ENCODE data around the gene OSBPL3.

OSBPL3 gene

GRCh38 chr7:24891311-24891735 lies 88.7 kb downstream of the OSBPL3 start:
- Mint-ChIP-seq H3K36me3 (ENCODE audit: low read depth) (peaks cover 52% of the 10 kb centered on the region), H3K27me3 (no peaks in the 10 kb centered on the region), H3K4me3 (no peak overlapping the region), H3K27ac (peak overlapping the region; percentile 41), H3K9me3 (no peaks in the 10 kb centered on the region), H3K4me1 (ENCODE audit: low read depth) (peaks cover 83% of the 10 kb centered on the region)

DNA sequence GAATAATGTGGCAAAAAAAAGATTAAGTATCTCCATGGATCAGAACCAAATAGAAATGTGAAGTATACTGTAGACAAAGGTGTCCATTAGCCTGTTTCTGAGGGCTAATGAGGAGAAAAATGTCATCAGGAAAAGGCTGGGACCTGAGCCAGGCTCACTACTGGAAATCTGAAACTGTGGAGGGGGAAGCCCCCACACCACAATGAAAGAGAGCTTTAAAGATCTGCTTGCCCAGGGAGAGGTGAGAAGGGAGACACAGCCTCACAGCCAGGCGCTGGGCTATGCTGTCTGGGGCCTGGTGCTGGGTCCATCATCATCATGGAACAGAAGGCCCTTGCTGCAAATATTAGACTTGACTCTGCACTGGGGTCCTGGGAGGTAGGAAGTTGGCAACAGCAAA lies 90.4 kb downstream of the OSBPL3 start:
- no peak overlapping the region for H3K4me3 Mint-ChIP-seq
- no peak overlapping the region for H3K27ac Mint-ChIP-seq
- H3K9me3 Mint-ChIP-seq = no peaks in the 10 kb centered on the region
- H3K4me1 Mint-ChIP-seq (ENCODE audit: low read depth) = peaks cover 83% of the 10 kb centered on the region
- no peaks in the 10 kb centered on the region for H3K27me3 Mint-ChIP-seq
- H3K36me3 Mint-ChIP-seq (ENCODE audit: low read depth) = peaks cover 67% of the 10 kb centered on the region

GRCh38 chr7:24888653-24889052 lies 91.3 kb downstream of the OSBPL3 start:
- Mint-ChIP-seq H3K9me3 (no peaks in the 10 kb centered on the region), H3K4me3 (no peak overlapping the region), H3K27ac (no peak overlapping the region), H3K4me1 (ENCODE audit: low read depth) (peaks cover 84% of the 10 kb centered on the region), H3K27me3 (no peaks in the 10 kb centered on the region), H3K36me3 (ENCODE audit: low read depth) (peaks cover 75% of the 10 kb centered on the region)

- Mint-ChIP-seq H3K36me3 (ENCODE audit: low read depth) (peaks cover 70% of the 10 kb centered on the region), H3K27ac (peak overlapping the region; percentile 45), H3K4me1 (ENCODE audit: low read depth) (peaks cover 92% of the 10 kb centered on the region), H3K4me3 (no peak overlapping the region), H3K9me3 (no peaks in the 10 kb centered on the region), H3K27me3 (no peaks in the 10 kb centered on the region)
Measured at GRCh38 chr7:24885716-24886115, 94.3 kb downstream of the OSBPL3 start.

- Mint-ChIP-seq H3K27me3 (no peaks in the 10 kb centered on the region), H3K4me3 (no peak overlapping the region), H3K36me3 (ENCODE audit: low read depth) (peaks cover 68% of the 10 kb centered on the region), H3K9me3 (no peaks in the 10 kb centered on the region), H3K4me1 (ENCODE audit: low read depth) (peaks cover 91% of the 10 kb centered on the region), H3K27ac (peak overlapping the region; percentile 45)
Measured at GRCh38 chr7:24885305-24885704, 94.7 kb downstream of the OSBPL3 start.

- peaks cover 61% of the 10 kb centered on the region for H3K36me3 Mint-ChIP-seq (ENCODE audit: low read depth)
- H3K27ac Mint-ChIP-seq = no peak overlapping the region
- no peaks in the 10 kb centered on the region for H3K9me3 Mint-ChIP-seq
- H3K4me3 Mint-ChIP-seq = no peak overlapping the region
- H3K27me3 Mint-ChIP-seq = no peaks in the 10 kb centered on the region
- peaks cover 91% of the 10 kb centered on the region for H3K4me1 Mint-ChIP-seq (ENCODE audit: low read depth)
Measured at GRCh38 chr7:24884401-24884800, 95.6 kb downstream of the OSBPL3 start.

DNA sequence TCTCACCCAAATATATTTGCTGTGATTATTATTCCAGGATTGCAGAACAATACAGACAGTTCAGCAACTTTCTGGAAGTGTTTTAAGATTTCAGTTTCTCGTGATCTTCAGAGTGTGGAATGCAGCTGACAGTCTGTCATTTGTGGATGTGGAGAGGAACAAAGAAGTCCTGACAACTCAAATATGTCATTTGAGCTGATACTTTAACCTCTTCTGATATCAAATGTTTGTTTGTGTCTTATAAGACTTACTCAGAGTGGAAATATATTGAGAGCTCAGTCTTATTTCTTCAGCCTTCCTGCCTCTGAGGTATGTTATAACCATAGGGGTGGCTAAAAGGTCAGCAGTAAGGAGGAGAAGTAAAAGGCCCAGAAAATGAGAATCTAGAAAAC lies 96.4 kb downstream of the OSBPL3 start:
- peak overlapping the region; percentile 81 for H3K27ac Mint-ChIP-seq
- H3K9me3 Mint-ChIP-seq = no peaks in the 10 kb centered on the region
- H3K4me3 Mint-ChIP-seq = peak overlapping the region; percentile 49
- H3K27me3 Mint-ChIP-seq = no peaks in the 10 kb centered on the region
- H3K36me3 Mint-ChIP-seq (ENCODE audit: low read depth) = peaks cover 54% of the 10 kb centered on the region
- H3K4me1 Mint-ChIP-seq (ENCODE audit: low read depth) = peaks cover 91% of the 10 kb centered on the region

- H3K27me3 Mint-ChIP-seq = no peaks in the 10 kb centered on the region
- H3K9me3 Mint-ChIP-seq = no peaks in the 10 kb centered on the region
- peaks cover 54% of the 10 kb centered on the region for H3K36me3 Mint-ChIP-seq (ENCODE audit: low read depth)
- peak overlapping the region; percentile 49 for H3K4me3 Mint-ChIP-seq
- peak overlapping the region; percentile 81 for H3K27ac Mint-ChIP-seq
- H3K4me1 Mint-ChIP-seq (ENCODE audit: low read depth) = peaks cover 94% of the 10 kb centered on the region
Measured at GRCh38 chr7:24882989-24883621, 96.9 kb downstream of the OSBPL3 start.

GRCh38 chr7:24881623-24882022 lies 98.4 kb downstream of the OSBPL3 start:
- Mint-ChIP-seq H3K9me3 (no peaks in the 10 kb centered on the region), H3K4me1 (ENCODE audit: low read depth) (peaks cover 98% of the 10 kb centered on the region), H3K27ac (peak overlapping the region; percentile 5), H3K27me3 (no peaks in the 10 kb centered on the region), H3K4me3 (peak overlapping the region; percentile 3), H3K36me3 (ENCODE audit: low read depth) (peaks cover 44% of the 10 kb centered on the region)

GRCh38 chr7:24880886-24881285 lies 99.1 kb downstream of the OSBPL3 start:
- Mint-ChIP-seq H3K36me3 (ENCODE audit: low read depth) (peaks cover 41% of the 10 kb centered on the region), H3K27ac (no peak overlapping the region), H3K4me1 (ENCODE audit: low read depth) (peaks cover 90% of the 10 kb centered on the region)

DNA sequence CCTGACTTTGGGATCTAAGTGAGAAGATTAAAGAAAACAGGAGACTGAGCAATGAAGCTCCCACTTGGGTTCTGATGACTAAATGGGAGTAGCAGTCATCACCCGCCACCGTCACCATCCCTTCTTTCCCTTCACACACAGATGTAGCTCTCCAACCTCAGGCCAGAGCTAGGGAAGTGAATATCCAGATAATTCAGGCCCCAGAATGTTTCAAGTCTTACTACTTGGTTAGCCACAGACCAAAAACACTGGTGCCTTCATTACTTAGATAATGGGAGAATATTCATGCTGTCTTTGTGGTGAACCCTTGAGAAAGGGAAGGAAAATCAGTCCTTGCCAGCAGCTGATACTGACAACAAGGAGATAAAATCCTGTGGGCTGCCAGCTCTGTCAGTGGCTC lies 100.7 kb downstream of the OSBPL3 start:
- Mint-ChIP-seq H3K4me3 (no peak overlapping the region), H3K27me3 (no peaks in the 10 kb centered on the region), H3K36me3 (ENCODE audit: low read depth) (peaks cover 28% of the 10 kb centered on the region), H3K9me3 (no peaks in the 10 kb centered on the region), H3K27ac (peak overlapping the region; percentile 90), H3K4me1 (ENCODE audit: low read depth) (peaks cover 74% of the 10 kb centered on the region)

More at GRCh38 chr7:24880886-24881285, 99.1 kb downstream of the OSBPL3 start:
- no peak overlapping the region for H3K4me3 Mint-ChIP-seq
- H3K27me3 Mint-ChIP-seq = no peaks in the 10 kb centered on the region
- no peaks in the 10 kb centered on the region for H3K9me3 Mint-ChIP-seq

DNA sequence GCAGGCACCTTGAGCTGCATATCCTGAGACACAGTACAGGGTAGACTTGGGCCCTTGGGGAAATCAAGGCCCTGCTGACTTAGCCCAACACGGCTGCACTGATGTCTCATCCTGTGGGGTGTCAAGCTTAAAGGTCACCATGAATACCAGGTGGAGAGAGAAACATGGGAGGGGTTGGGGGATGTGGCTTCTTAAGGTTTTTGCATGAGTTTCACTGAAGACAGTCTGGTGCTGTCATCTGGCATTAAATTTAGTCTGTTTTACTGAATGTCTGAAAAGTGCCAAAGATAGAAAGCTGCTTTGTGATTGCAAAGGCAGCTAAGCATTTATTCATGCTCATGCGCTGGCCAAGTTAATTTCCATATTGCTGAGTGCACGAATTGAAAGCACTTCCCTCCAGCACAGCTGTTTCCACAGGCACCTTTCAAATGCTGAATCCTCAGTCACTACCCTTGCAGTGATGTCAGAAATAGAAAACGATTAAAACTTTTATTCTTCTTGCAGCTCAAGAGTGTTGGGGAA lies 102.1 kb downstream of the OSBPL3 start:
- H3K9me3 Mint-ChIP-seq = no peaks in the 10 kb centered on the region
- H3K4me1 Mint-ChIP-seq (ENCODE audit: low read depth) = peaks cover 63% of the 10 kb centered on the region
- H3K27me3 Mint-ChIP-seq = no peaks in the 10 kb centered on the region
- H3K27ac Mint-ChIP-seq = peak overlapping the region; percentile 90
- H3K4me3 Mint-ChIP-seq = peak overlapping the region; percentile 65
- peaks cover 17% of the 10 kb centered on the region for H3K36me3 Mint-ChIP-seq (ENCODE audit: low read depth)

- Mint-ChIP-seq H3K27me3 (no peaks in the 10 kb centered on the region), H3K36me3 (ENCODE audit: low read depth) (peaks cover 25% of the 10 kb centered on the region), H3K27ac (no peak overlapping the region), H3K9me3 (no peaks in the 10 kb centered on the region), H3K4me1 (ENCODE audit: low read depth) (peaks cover 60% of the 10 kb centered on the region), H3K4me3 (no peak overlapping the region)
Measured at GRCh38 chr7:24874791-24875190, 105.2 kb downstream of the OSBPL3 start.

DNA sequence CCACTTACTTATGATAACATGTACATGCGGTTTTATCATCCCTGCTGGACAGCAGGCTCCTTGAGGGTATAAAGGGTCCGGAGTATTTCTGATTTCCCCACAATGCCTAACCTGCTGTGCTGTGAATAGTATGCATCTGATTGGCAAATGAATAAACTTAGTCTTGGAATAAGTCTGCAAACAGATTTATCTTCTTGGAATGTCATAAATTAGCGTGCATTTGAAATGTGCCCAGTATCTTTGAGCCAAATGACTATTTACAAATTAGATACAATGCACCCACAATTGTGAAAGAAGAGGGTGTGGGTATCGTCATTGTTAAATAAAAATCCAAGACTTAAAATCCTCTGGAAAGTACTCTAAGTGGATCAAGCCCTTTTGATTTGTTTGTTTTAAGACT lies 106.0 kb downstream of the OSBPL3 start:
- peaks cover 56% of the 10 kb centered on the region for H3K4me1 Mint-ChIP-seq (ENCODE audit: low read depth)
- H3K9me3 Mint-ChIP-seq = no peaks in the 10 kb centered on the region
- no peak overlapping the region for H3K27ac Mint-ChIP-seq
- no peak overlapping the region for H3K4me3 Mint-ChIP-seq
- H3K27me3 Mint-ChIP-seq = no peaks in the 10 kb centered on the region
- H3K36me3 Mint-ChIP-seq (ENCODE audit: low read depth) = peaks cover 30% of the 10 kb centered on the region

DNA sequence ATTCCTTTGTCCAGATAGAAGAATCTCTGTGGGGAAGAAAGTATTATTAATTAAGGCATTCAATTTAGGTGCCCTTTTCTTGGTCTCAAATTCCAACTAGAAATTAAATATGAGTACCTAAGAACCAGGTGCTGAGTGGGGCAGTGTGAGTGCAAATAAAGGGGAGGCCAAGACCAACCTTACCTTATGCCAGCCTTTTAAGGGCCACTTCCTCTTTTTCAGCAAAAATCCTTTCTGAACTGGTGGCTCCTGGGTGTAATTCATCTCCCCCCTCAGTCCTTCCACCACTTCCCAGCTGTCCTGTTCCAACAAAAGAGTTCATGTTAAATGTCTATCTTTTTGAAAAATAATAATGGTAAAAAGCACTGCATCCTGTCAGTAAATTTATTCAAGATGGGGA lies 108.2 kb downstream of the OSBPL3 start:
- H3K4me1 Mint-ChIP-seq (ENCODE audit: low read depth) = peaks cover 44% of the 10 kb centered on the region
- H3K27ac Mint-ChIP-seq = no peak overlapping the region
- H3K36me3 Mint-ChIP-seq (ENCODE audit: low read depth) = peaks cover 44% of the 10 kb centered on the region
- H3K4me3 Mint-ChIP-seq = no peak overlapping the region
- no peaks in the 10 kb centered on the region for H3K27me3 Mint-ChIP-seq
- H3K9me3 Mint-ChIP-seq = no peaks in the 10 kb centered on the region

- no peaks in the 10 kb centered on the region for H3K27me3 Mint-ChIP-seq
- H3K4me1 Mint-ChIP-seq (ENCODE audit: low read depth) = peaks cover 52% of the 10 kb centered on the region
- H3K4me3 Mint-ChIP-seq = no peak overlapping the region
- H3K9me3 Mint-ChIP-seq = no peaks in the 10 kb centered on the region
- H3K36me3 Mint-ChIP-seq (ENCODE audit: low read depth) = peaks cover 47% of the 10 kb centered on the region
- H3K27ac Mint-ChIP-seq = no peak overlapping the region
Measured at GRCh38 chr7:24870766-24871165, 109.2 kb downstream of the OSBPL3 start.
